ENCODE data around the gene OR2M4.
A peak's percentile ranks its signal among the peaks of the same experiment; 100 is the strongest.
"Not testable (repeated sequence)": the region's sequence is repeated elsewhere in the genome, so short reads cannot be mapped to it uniquely, and the experiment has no call there.

Gene OR2M4, protein sequence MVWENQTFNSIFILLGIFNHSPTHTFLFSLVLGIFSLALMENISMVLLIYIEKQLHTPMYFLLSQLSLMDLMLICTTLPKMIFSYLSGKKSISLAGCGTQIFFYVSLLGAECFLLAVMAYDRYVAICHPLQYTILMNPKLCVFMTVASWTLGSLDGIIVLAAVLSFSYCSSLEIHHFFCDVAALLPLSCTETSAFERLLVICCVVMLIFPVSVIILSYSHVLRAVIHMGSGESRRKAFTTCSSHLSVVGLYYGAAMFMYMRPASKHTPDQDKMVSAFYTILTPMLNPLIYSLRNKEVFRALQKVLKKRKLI
- total RNA-seq: 0 to 0.06 (median 0) reads per million in 18 experiments

DNA sequence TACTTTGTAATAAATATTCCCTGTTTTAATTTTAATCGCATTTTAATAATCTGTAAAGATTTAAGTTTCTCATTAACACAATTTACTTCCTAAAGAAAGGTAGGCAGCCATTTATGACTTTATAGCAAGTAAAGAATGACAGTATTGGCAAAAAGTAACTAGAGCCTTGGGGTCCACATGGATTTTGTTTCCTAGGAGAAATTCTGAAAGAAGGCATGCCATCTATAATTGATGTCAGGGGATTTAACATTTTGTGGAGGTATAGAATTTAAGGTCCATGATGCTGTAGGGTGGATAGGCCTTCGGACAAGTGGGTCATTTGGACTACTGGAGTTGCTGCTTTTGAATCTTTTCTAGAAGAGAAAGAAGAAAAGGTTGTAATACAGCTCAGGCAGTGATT, at the start of gene OR2M4:
Gene OR2M4, plus strand, starts transcription at position 301 of the 400 bp plus-strand sequence. CDS start 7,512 bp downstream, outside the sequence.
- no peak for DNase-seq

DNA sequence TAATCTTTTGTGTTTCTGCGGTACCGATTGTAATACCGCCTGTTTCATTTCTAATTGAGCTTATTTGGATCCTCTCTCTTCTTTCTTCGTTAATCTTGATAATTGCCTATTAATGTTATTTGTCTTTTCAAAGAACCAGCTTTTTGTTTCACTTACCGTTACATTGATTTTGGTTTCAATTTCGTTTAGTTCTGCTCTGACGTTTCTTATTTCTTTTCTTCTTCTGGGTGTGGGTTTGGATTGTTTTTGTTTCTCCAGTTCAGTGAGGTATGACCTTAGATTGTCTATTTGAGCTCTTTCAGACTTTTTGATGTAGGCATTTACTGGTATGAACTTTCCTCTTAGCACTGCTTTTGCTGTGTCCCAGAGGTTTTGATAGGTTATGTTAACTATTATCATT, 47.2 kb upstream of the OR2M4 start:
- DNase-seq: no peak

DNA sequence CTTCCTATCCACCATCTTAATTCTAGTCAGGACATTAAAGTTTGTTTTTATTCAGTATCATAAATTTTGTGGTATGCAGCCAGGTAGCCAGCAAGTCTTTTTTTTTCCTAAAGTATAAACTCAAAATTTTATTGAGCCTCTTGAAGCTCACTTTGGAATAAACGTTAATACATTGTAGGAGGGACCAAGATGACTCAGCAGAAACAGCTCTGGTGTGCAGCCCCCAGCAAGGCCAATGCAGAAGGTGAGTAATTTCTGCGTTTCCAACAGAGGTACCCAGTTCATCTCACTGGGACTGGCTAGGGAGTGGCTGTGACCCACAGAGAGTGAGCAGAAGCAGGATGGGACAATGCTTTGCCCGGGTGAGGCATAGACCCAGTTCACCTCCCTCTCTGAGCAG, 43.9 kb upstream of the OR2M4 start:
- DNase-seq: no peak

DNA sequence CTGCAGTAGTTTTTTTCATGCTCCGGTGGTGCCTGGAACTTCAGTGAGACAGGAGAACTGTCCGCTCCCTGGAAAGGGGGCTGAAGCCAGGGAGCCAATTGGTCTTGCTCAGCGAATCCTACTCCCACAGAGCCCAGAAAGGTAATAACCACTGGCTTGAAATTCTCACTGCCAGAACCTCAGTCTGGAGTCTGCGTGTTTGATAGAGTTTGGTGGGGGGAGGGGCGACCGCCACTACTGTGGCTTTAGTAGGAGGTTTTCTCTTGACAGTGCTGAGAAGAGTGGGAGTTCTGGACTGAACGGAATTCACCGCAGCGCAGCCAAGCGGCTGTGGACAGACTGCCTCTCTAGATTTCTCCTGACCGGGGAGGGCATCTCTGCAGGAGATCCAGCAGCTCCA, 42.2 kb upstream of the OR2M4 start:
- no peak for DNase-seq

DNA sequence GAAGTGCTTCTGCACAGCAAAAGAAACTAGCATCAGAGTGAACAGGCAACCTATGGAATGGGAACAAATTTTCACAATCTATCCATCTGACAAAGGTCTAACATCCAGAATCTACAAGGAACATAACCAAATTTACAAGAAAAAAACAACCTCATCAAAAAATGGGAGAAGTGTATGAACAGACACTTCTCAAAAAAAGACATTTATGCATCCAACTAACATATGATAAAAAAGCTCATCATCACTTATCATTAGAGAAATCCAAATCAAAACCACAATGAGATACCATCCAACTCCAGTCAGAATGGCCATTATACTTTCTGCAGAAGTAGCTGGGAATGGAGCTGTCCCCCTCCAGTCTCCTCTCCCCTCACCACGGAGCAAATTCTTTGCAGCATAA, 37.1 kb upstream of the OR2M4 start:
- no peak for DNase-seq

DNA sequence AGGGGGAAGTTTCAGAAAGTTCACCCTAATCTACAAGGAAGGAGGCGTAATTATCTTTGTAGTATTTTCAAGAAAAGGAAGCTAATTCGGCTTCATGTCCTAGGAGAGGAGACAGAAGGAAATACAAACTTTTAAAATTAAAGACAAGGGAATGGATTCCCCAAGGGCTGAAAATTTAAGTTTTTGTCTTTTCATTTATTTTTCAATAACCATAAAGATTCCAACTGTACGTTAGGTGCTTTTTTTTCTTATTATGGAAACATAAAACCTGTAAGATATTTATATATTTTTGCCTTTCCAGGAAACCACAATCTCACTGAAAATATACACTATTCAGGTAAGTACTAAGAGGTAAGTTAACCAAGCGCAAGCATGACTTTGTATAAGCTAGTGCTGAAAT, 34.3 kb upstream of the OR2M4 start, which contains the start of gene OR2M3:
Gene OR2M3, plus strand, starts transcription at position 301 of the 400 bp plus-strand sequence. CDS start 5,803 bp downstream, outside the sequence.
- no peak for DNase-seq

DNA sequence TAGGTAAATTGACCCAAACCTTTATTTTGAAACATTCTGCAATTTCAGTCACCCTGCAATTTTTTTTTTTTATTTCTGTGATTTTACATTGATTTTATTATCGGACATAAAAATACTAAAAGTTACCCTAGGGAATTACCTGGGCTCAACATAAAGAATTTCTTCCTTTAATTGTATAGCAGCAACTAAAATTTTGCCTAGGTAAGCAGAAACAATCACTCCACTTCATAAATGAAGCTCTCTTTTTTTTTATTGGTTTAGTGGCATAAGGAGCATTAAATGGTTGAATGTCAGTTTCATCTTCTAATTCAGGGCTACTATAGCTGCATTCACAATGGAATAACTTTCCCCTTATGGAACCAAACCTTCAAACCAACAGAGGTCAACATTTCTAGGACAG, 15.3 kb upstream of the OR2M4 start:
- DNase-seq: no peak

DNA sequence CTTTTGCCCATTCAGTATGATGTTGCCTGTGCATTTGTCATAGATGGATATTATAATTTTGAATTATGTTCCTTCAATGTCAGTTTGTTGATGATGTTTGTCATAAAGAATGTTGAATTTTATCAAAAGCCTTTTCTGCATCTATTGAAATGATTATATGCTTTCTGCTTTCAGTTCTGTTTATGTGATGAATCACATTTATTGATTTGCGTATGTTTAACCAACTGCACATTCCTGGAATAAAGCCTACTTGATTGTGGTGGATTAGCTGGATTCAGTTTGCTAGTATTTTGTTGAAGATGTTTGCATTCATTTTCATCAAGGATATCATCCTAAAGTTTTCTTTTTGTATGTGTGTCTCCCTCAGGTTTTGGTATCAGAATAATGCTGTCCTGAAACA, 5.7 kb upstream of the OR2M4 start:
- DNase-seq: no peak

DNA sequence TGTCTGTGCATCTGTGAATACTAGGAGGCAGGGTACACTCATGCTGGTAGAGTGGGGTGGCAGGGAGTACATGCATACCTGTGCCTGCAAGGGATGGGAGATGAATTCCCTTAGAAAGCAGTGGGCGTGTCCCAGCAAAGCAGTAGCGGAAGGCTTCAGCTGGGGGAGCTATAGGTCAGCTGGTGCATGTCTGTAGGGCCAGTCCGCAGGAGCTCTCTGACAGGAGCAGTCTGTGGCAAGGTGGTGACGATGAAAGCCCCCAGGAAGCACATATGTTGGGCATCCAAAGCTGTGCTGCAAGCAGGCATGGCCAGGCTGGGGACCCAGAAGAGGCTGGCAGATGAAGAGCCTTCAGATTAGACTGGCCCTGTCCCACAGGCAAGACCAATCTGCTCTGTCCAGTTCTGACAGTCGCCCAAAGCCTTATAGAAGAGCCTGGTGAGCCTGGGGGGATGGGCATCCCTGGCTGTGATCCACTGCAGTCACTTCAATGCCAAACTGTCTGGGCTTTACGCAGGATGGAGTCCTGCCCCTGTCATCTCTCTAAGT, 1.8 kb upstream of the OR2M4 start:
- DNase-seq: no peak

DNA sequence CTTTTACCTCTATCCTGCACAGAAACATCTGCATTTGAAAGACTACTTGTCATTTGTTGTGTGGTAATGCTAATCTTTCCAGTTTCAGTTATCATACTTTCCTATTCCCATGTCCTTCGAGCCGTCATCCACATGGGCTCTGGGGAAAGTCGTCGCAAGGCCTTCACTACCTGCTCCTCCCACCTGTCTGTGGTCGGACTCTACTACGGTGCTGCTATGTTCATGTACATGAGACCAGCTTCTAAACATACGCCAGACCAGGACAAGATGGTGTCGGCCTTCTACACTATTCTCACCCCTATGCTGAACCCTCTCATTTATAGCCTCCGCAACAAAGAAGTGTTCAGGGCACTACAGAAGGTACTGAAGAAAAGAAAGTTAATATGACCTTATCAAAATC, 8.3 kb downstream of the OR2M4 start:
- no peak for DNase-seq

DNA sequence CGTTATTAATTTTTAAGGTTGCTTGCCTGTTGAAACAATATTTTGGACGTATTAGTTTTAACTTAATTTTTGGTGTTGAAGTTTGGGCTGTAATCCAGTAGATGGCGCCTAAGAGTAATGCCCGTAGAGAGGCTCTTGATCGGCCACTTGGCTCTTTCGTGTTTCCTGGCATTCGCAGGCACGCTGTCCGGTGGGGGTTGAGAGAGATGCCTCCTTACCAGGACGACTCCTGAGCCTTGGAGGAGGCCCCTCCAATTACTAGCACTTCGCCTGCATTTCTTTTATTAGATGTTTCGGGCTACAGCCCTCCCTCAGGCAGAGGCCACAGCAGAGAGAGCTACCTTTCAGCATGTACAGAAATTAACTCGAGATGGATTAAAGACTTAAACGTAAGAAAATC, 12.0 kb downstream of the OR2M4 start:
- DNase-seq: peak; percentile 62 to 64

DNA sequence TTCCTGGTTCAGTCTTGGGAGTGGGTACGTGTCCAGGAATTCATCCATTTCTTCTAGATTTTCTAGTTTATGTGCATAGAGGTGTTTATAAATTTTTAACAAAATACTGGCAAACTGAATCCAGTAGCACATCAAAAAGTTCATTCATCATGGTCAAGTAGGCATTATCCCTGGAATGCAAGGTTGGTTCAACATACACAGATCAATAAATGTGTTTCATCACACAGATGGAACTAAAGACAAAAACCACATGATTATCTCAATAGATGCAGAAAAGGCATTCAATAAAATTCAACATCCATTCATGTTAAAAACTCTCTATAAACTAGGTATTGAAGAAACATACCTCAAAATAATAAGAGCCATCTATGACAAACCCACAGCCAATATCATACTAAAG, 28.1 kb downstream of the OR2M4 start:
- not testable (repeated sequence) for DNase-seq

DNA sequence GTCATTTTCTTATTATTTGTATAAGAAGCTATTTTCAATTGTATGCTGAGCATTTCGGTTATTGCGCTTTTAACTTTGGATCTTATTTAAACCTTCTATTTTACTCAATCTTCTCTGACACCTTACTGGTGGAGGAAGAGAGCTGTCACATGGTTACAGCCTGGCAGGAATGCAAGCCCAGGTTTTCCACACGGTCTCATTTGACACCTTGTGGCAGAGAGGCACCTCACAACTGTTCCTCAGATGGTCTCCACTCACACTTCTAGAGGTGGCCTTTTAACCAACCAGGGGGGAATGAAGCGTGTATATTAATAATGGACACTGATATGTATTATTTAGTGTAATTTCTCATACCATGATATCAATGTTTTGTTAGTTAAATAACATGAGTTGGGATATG, 37.0 kb downstream of the OR2M4 start:
- DNase-seq: no peak

DNA sequence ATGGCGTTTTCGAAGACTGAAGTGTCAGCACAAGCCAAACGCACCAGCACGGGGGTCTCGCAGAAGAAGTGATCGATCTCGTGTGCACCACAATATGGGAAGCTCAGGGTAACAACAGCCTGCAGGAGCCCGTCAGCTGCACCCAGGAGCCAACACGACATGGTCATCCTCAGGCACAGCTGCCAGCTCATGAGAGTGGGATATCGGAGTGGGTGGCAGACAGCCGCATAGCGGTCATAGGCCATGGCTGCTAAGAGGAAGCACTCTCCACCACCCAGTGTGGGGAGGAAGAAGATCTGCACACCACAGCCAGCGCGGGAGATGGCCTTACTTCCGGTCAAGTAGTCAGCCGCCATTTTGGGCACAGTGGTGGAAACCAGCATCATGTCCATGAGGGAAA, 42.0 kb downstream of the OR2M4 start:
- DNase-seq: not testable (repeated sequence)

DNA sequence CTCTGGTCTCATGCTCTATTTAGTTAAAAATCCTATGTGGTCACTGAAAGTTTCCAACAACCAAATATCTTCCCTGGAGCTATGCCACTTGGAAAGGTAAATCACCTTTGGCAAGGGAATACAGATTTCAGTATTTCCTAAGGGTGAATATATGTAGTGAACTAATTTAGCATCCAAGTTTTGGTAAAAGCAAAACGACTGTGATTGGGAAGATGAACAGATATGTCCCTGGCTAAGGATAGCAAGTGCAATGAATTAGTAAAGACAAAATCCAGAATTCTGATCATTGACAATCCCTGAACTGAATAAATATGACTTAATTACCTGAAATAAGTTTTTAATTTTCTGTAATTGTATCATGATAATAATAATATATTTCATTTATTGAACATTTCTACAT, 46.7 kb downstream of the OR2M4 start, which contains the start of gene OR2T33:
Gene OR2T33, minus strand, starts transcription at position 101 of the 400 bp plus-strand sequence. CDS start 4,162 bp downstream, outside the sequence.
- DNase-seq: no peak

DNA sequence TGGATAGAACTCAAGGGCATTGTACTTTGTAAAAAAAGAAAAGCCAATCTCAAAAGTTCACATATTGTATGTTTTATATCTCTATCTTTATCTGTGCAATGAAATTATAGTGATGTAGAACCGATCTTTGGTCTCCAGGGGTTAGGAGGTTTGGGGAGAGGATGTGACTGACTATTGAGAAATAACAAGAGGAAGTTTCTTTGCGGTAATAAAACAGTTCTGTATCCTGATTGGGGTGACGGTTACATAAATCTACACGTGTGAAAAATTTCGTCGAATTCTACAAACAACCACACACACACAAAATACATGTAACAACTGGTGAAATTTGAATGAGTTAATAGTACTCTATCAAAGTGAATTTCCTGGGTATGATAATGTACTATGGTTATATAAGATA, 57.2 kb downstream of the OR2M4 start:
- DNase-seq: peak in 1 of 2 donors; percentile 46
